Stimulated activated CD4-positive, alpha-beta T cell treated with anti-CD3 and anti-CD28 coated beads, Interleukin-4, amount 100 ng/mL, for 24 hours (primary cell): ENCODE results near the gene PTPN18.
"Not testable (repeated sequence)": the region's sequence is repeated elsewhere in the genome, so short reads cannot be mapped to it uniquely, and the experiment has no call there.

Source experiments
- DNase-seq: peaks from one replicate; pipeline ENCODE4 v3.0.0-alpha.2; 2020

PTPN18 gene

DNA sequence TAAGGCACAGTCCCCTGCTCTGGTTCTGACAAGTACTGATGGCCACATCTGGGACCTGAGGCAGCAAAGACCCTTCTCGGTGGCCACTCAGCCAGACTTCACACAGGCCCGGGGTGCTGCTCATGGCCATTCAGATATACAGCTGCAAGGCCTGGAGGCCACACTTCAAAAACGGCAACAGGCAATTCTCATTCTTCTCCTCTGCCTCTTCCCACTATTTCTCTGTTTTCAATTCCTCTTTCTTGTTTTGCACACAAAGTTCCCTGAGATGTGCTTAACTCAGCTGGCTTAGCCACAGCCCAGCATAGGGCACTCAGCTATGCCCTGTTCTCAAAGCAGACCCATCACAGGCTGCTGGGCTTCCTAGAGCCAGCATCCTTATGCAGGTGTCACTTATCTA is 29.9 kb downstream of the PTPN18 start:
- no peak for DNase-seq

DNA sequence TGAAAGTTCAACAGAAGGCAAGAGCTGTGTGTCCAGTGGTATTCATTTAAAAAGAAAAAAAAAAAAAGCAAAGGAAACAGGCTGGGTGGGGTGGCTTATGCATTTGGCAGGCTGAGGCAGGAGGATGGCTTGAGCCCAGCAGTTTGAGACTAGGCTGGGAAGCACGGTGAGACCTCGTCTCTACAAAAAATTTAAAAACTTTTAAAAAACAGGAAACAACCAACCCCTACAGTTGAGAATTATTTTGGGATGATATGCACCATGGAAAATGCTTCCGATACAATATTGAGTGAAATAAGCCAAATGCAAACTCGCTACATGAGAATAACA is 31.2 kb downstream of the PTPN18 start:
- DNase-seq, result no peak

DNA sequence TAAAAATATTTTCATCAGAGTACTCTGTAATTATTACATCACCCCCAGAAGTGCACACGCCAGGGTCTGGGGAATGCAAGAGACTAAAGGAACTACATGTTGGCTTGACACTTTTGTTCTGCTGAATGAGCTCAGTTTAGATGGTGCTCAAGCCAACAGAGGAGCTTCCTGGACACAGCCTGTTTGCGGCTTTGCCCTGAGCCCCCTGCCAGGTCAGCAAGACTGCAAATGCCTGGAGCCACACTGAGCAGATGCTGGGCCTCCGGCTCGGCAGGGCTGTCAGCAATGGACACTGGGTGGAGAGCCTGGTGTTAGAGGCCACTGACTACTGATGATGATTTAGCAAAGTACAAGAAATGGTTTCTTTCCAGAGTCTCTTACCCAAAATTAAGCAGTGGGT is 31.9 kb downstream of the PTPN18 start:
- DNase-seq, result no peak

DNA sequence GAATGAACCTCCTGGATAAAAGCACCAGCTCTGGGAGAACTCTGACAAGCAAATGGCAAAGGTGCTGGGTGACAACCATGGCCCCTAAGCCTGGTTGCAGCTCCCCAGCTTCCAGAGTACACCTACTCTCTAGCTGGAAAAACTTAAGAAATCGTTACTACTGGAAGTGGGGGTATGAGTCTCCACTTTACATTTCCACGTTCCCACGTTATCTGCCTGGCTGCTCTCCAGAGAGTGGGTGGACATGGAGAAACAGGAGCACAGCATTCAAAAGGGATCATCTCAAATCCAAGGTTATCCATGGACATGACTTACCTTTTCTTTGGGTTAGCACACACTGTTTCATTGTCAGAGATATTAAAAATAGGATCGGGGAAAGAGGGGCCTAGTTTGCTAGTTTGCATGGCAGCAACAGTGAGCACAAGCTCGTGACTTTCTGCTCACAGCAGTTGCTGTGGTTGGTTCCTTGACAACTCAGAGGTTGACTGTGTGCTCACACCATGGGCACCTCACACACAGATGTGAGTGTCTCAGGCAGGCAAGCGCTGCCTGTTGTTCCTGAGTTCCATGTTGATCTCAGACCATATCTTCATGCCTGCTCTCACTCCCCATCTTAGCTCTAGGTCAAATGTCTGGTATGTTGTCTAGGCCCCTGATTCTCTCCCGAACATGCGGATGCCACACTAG is 32.5 kb downstream of the PTPN18 start:
- no peak for DNase-seq

DNA sequence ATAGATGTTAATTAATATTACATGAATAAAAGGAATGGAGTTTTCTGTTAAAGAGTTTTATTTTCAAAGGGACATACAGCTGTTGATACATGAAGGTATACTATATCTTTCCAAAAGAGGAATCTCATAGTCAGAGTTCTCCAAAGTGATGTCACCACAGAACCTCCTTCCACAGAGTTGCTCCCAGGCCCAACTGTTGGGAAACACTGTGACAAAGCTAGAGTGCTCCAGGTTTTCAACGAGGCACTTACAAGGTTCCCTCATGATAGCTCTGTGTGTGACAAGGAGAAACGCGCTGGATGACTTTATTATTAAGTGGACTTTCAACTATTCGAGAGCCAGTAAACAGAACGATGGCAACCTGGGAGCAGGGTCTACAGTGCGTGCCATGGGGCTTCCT is 33.5 kb downstream of the PTPN18 start:
- no peak for DNase-seq

DNA sequence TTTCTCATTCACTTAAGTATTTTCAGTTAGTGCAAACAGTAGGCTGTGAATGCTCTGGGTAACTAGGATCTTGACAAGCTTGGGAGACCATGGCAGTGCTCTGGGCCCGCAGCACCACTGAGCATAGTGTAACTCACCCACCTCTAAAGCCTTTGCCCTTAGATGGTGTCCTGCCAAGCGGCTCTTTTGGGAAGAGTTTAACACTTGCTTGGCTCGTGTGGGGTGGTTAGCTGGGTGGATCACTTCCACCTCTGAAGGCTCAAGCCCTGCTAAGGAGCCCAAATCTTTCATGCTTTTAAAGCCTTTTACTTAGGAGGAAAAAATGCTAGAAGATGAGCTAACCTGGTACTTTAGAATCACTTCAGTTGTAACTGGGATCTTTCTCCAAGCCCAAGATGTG is 33.9 kb downstream of the PTPN18 start:
- DNase-seq, result no peak

DNA sequence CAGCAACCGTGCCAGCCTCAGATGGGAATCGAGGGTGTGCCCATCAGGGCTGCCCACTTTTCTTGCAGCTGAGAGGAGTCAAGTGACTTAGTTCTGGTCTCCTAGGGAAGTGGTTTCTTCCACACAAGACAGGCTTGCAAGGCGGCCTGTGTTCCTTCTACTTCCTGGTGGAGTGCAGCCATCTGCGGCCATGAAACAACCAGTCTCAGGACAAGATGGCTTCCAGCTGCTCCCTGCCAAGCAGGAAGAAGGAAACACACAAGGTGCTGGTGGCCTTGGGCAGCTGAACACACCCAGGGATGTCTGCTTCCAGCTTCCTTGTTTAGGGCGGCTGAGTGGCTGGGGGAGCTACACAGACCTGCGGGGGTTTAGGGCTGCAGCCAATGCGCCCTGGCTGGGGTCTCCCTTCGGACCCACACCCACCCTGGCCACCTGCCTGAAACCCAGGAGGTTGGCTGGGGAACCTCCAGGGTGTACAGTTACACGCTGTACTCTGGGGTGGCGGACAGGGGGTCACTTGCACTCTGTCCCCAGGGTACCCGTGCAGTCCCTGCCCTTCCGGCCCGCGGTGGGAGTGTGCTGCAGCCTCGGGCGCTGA is 34.7 kb downstream of the PTPN18 start:
- no peak for DNase-seq

DNA sequence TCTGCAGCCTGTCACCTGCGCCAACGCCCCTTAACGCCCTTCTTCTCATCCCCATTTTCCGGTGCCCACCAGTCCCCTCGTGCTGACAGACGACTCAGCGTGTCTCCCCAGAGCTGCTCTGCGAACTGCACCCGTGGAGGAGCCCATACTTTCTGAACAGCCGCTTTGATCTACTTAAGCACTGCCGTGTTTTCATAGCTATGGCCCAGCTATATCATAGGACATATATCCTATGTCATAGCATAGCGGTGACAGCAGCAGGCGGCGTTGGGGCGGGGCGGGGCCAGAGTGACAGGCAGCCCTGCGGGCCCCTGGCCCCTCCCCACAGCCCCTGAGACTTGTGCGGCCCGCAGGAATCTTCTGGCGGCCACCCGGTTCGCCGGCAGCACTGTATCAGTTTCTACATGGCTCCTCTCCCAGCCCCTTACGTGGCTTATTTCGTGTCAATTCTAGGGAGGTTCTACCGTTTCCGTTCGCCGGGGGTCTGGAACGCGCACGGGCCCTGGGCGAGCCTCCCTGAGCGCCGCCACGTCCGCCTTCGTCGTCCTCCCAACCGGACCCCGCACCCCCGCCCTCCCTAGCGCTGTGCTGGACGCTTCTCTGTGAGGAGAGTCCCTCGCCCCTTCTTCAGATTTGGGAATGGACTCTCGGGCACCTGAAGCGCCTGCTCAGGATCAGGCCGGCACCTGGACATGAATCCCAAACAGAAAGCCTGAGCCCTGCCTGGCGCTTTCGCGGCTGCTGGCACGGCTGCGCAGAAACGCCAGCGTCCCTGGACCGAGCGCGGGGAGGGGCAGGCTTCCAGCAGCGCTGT is 35.4 kb downstream of the PTPN18 start:
- DNase-seq, result peak; percentile 77

DNA sequence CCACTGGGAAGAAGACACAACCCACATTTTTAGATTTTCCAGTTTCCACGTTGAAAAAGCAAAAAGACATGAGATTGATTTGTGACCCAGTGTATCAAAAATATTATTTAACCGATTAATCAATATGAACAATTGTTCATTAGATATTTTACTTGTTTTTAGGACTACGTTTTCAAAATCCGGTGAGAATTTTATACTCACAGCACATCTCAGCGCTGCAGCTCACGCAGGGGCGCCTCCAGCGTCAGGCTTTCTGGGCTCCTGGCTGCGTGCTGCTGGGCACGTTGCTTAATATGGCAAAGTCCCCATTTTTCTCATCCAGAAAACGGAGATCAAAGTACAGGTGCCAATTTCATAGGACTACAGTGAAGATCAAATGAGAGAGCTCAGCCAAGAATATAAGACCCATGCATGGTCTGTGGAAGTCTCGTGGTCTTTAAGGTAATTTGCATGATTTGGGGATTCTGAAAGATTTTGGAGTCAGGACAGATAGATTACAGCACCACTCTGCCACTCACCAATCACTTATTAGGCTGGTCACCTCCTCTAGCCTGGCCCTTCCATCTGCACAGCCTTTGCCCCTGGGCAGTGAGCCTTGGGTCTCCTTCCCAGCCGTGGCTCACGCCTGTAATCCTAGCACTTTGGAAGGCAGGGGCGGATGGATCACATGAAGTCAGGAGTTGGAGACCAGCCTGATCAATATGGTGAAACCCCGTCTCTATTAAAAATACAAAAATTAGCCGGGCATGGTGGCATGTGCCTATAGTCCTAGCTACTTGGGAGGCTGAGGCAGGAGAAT is 36.2 kb downstream of the PTPN18 start:
- DNase-seq, result no peak

DNA sequence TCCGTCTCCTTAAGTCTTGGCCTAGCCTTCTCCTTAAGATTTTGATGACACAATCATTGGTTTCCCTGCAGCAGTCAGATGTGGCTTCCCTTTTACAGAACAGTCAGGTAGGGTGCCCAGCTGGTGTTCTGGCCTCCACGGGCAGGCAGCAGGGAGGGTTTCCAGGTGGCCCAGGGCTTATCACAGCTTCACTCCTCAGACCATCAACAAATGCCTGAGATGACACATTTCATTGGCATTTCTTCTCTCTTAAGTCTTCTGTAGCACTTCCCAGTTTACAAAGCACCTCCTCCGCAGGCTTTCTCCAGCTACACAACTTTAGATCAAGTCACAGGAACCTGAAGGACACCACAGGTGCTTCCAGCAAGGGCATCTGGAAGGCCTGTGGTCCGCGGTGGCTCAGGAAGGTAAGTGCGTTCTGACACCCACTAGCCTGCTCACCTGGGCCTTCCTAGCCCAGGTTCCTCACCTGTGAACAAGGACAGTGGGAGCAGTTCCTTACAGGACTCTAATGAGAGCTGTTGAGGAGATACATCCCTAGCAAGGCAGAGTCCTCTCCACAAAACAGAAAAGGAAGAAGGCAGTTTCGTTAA is 37.6 kb downstream of the PTPN18 start:
- no peak for DNase-seq

DNA sequence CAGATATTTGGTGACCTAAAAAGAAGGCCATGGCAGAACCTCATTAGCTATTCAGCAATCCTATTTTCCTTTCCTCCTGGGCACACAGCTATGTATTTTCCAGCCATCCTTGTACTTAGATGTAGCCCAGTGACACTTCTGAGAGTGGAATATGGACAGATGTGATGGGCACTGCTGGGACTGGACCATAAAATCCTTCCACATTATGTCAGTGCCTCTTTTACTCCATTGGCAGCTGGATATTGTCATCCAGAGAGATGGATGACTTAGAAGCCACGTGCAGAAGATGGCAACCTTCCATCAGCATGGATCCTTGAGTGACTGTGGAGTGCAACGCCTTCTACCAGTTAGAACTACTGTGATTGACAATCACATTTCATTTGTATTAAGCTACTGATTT is 50.4 kb downstream of the PTPN18 start:
- not testable (repeated sequence) for DNase-seq

DNA sequence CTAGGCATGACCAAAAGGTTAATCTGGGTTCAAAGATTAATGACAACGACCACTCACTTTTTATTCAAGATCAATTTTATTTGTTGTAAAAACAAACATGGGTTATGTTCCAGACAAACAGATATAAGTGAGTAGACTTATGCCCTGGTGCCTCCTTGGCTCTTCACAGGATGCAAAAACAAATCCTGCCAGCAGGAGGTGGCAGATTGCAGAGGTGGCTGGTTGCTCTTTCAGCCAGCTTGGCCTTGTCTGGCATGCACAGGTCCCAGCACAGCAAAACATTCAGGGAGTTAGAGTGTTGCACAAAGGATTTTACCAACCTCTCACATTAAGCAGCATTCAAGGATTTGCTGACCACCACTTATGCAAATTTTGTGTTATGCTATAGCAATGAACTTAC is 60.8 kb downstream of the PTPN18 start:
- peak; percentile 20 for DNase-seq

DNA sequence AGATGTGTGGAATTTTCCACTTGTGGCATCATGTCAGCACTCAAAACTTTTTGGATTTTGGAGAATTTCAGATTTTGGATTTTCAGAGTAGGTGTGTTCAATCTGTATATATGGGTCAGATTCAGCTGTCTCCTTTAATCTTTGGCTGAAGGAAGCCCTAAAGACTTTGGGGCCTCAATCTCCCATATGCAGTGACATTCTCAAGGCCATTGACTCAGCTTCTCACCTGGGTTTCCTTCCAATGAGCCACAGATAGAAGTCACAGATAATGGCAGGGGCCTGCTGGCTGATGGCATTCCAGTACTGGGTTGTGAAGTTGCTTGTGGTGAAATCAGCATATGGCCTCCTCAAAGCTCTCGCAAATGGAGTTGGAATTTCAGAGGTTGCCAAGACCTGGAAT is 63.0 kb downstream of the PTPN18 start:
- not testable (repeated sequence) for DNase-seq
